Fibroblast of pulmonary artery (primary cell): ENCODE measurements around the gene GJC1.
"Not testable (repeated sequence)": the region's sequence is repeated elsewhere in the genome, so short reads cannot be mapped to it uniquely, and the experiment has no call there.

Source experiments
- DNase-seq: peaks from one replicate; pipeline ENCODE4 v3.0.0-alpha.2; 2010; ENCODE audit warnings: low read depth
- H3K4me3 ChIP-seq: replicated peaks from 2 replicates; pipeline ENCODE4 v1.5.1; 2011; ENCODE audit warnings: low read depth, mild to moderate bottlenecking, control low read depth, low read length, moderate library complexity
- TF ChIP-seq, protein P1 (sequence below): IDR thresholded peaks from 2 replicates; pipeline ENCODE4 v1.5.1; 2011; ENCODE audit warnings: mild to moderate bottlenecking, control low read depth, low read length, inconsistent platforms; ENCODE audit errors: missing control alignments

GJC1 gene

DNA sequence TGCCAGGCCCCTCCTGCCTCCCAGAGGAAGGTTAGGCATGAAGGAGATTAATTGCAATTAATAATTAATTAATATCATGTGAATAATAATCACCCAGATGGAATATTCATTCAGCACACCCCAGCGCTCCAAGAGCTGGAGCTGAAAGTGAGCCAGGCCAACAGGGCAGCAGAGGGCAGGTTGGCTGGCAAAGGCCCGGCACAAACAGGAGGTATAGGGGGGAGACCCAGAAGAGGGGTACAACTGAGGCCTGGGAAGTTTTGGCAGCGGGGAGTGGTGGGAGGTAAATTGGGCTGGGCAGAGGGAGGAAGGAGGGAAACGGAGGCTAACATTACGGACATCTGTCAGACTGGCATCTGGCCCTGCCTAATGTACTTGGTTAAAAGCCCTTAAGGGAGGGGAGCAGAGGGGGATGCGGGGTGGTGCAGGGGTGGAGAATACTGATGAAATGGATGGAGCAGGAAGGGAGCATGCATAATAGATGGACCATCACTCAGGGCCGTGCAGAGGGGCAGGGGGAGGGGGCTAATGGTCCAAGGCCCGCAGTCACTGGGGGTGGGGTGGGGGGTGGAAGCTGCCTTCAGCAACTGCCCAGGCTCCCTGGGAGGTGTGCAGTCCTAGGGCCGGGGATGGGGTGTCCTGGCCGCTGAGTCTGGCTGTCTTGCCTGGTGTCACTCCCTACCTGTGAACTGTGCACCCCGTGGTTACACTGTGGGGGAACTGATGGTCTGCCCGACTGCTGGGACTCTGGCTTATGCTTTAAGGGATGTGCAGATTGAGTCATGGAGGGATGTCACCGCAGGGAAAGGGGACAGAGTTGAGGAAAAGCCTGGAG is 69.4 kb downstream of the GJC1 start:
- DNase-seq = no peak
- TF ChIP-seq, protein P1, sequence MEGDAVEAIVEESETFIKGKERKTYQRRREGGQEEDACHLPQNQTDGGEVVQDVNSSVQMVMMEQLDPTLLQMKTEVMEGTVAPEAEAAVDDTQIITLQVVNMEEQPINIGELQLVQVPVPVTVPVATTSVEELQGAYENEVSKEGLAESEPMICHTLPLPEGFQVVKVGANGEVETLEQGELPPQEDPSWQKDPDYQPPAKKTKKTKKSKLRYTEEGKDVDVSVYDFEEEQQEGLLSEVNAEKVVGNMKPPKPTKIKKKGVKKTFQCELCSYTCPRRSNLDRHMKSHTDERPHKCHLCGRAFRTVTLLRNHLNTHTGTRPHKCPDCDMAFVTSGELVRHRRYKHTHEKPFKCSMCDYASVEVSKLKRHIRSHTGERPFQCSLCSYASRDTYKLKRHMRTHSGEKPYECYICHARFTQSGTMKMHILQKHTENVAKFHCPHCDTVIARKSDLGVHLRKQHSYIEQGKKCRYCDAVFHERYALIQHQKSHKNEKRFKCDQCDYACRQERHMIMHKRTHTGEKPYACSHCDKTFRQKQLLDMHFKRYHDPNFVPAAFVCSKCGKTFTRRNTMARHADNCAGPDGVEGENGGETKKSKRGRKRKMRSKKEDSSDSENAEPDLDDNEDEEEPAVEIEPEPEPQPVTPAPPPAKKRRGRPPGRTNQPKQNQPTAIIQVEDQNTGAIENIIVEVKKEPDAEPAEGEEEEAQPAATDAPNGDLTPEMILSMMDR = no peak
- no peak overlapping the region for H3K4me3 ChIP-seq

DNA sequence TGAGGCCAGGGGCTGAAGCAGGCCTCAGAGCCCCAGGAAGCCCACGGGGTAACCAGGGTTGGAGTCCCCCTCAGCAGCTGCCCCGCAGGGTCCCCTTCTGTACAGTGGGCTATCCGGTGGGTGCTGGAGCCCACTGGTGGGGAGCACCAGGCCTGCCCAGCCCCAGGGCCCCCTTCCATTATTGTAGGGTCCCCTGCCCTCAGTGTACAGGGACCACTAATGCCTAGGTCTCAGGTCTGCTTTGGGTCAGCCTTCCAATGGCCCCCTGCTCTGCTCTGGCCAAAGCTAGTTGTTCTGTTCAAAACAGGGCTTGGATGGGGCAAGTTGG is 70.2 kb downstream of the GJC1 start:
- no peak for DNase-seq
- TF ChIP-seq, protein P1 = no peak
- no peak overlapping the region for H3K4me3 ChIP-seq

DNA sequence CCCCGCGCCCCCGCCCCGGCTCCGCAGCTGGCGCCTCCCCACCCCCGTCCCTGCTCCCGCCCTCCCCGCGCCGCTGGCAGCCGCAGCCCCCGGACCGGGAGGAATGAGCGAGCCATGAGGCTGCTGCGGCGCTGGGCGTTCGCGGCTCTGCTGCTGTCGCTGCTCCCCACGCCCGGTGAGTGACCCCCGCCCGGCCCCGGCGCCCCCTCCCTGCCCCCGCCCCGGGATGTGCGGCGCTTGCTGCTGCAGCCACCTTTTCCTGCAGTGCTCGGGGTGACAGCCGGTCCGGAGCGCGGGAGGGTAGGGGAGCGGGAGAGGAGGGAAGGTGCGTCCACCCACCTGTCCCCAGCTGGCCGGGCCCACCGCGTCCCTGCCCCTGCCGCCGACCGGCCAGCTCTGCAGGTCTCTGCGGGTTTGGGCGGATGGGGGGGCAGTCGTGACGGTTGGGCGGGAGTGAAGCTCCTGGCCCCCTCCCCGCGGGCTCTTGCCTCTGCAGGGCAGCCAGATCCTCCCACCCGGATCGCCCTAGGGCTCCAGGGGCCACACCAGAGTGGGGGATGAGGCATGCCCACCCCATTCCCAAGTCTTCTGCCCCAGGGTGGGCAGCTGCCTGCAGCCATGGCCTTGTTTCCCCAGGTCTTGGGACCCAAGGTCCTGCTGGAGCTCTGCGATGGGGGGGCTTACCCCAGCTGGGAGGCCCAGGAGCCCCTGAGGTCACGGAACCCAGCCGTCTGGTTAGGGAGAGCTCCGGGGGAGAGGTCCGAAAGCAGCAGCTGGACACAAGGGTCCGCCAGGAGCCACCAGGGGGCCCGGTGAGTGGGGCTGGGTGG is 70.8 kb downstream of the GJC1 start:
- peak overlapping the region; percentile 40 for H3K4me3 ChIP-seq
- no peak for DNase-seq
- TF ChIP-seq, protein P1 = no peak

DNA sequence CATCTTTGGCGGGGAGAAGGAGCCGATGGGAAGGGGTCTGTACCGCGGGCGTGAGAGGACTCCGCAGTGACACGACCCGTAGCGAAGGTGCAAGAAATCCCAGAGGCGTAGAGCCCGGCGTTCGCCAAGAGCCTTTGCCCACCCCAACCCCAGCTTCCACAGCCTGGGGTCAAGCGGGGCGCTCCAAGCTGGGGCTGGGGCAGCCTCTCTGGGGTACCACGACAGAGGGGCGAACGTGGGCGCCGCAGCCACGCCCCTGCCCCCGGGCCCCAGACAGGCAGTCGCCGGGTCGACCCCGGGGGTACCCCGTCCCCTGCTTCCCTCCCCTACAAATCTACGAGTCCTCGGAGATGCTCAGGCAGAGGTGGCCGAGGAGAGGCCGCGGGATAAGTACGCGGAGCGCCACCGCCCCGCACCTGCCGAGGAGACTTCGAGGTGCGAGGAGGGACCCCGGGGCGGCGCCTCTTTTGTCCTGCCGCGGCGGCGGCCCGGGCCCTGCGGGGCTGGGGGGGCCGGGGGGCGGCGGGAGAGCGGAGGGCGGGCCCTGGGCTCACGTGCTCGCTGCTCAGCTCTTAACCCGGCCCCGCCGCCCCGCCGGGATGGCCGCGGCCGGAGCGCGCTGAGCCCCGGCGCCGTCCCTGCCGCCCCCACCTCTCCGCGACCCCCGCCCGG is 71.5 kb downstream of the GJC1 start, which contains the start of gene ADAM11:
ADAM11 (plus strand) TSS at position 575 of the 672 bp plus-strand sequence. CDS start 212 bp downstream, outside the sequence.
- TF ChIP-seq, protein P1 = no peak
- peak within 1 kb of the TSS; percentile 40 for H3K4me3 ChIP-seq

DNA sequence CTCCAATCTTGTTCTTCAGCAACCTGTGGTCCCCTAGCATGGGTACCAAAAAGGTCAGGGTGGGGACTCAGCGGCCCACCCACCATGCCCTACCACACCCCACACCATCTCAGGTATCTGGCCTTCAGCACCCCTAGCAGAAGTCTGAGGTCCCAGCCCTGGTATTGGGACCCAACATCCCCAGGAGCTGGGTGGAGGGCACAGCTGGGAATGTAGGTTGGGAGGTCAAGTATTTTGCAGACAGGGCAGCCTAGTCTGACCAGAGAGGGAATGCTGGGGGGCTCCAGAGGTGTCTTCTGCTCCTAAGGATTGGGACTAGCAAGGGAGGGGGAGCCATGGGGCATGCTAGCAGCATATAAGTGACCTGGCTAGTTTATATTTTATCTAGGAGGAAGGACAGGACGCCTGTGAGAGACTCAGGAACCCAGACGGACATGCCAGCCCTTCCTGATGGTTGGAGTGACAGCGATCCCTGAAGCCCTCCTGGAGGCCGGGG is 72.1 kb downstream of the GJC1 start:
- no peak for DNase-seq
- TF ChIP-seq, protein P1 = no peak
- no peak overlapping the region for H3K4me3 ChIP-seq

More for the DNA sequence above, 71.5 kb downstream of the GJC1 start, which contains the start of gene ADAM11:
- DNase-seq = no peak

DNA sequence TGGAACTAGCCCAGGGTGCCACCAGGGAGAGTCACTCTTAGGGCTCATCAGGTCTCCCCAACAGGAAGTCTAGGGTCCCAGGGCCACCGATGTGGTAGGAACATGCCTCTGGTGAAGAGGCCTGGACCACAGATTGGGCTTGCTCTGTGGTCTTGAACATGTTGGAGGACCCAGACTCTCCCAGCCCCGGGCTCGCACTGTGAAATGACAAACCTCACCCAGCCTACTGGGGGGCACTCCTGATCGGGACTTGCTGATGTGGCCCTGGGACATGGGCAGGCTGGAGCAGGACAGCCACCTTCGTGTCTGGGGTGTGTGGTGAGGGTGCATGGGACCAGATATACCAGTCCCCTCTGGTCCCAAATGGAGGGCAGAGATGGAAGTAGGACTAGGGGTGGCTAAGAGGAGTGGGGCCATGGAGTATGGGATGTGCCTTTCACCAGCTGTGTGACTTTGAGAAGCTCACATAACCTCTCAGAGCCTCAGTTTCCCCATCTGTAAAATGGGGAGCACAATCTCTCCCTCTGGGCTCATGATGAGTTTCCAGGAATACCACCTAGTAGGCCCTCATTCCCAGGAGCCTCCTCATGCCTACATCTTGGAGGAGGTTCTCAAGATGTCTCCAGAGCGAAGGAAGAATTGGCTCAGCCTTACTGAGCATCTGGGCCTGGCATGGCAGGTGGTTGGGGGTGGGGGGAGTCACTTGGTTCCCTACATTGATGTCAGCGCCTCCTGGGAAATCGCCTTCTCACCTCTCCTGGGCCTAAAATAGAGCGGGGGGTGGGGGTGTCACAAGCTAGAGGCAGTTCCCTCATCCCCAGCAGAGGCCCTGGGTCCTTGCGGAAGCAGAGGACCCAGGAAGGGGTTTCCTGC is 72.8 kb downstream of the GJC1 start:
- H3K4me3 ChIP-seq = no peak overlapping the region
- no peak for DNase-seq
- TF ChIP-seq, protein P1 = no peak

DNA sequence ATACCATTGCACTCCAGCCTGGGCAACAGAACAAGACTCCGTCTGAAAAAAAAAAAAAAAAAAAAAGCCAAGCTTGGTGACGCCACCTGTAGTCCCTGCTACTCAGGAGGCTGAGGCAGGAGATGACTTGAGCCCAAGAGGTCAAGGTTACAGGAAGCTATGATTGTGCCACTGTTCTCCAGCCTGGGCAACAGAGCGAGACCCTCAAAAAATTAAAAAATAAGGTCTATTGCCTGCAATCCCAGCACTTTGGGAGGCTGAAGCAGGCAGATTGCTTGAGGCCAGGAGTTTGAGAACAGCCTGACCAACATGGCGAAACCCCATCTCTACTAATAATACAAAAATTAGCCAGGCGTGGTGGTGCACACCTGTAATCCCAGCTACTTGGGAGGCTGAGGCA is 74.9 kb downstream of the GJC1 start:
- DNase-seq, H3K4me3 ChIP-seq: not testable (repeated sequence)
